ENCODE data around the gene SPDYE1.
"Not testable (repeated sequence)": the region's sequence is repeated elsewhere in the genome, so short reads cannot be mapped to it uniquely, and the experiment has no call there.

The SPDYE1 gene

DNA sequence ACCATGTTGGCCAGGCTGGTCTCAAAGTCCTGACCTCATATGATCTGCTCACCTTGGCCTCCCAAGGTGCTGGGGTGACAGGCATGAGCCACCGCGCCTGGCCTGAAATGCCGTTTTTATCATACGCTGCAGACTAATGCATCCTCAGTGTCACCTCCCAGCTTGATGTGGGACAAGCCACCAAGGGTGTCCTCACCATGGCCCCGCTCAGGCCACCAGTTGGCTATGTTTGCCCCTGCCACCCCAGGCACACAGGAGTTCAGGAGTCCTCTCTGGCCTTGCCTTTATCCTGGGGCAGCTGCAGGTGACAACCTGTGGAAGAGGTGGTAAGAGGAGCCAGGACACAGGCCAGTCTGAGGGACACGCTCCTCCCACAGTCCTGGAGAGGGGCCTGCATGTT lies 3.0 kb upstream of the SPDYE1 start:
- DNase-seq: not testable (repeated sequence)

DNA sequence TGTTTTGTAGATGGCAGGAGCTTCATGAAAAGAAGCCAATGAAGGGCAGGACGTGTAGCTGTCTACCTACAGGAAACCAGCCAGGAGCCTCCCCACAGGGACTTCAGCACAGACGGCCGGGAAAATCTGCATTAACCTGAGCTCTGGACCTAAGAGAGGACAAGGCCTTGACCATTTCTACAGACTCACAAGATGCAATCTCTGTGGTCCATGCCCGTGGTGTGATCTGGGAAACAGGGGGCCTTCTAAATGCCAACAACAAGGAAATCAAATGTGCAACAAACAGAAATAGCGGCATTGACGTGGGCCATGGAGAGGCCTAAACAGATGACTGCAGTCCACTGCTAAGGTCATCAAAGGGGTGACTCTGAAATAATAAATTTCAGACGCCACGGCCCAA lies 14.4 kb downstream of the SPDYE1 start:
- DNase-seq: not testable (repeated sequence)

DNA sequence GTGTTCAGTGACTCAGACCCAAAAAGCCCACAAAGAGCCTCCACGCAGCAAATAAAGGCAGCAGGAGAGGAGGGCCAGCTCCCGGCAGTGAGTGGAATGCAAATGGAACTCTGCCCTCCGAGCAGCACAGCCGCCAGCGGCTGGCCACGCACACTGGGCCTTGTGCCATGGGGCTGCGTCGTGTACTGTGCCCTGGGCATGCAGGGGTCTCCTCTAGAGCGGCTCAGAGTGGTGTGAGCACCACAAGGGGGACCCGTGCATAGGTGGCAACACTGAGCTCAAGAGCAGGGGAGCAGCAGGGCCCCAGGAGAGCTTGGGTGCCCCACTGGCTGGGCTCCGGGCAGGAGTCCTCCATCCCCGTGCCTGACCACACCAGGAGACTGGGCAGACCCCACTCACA lies 17.4 kb downstream of the SPDYE1 start:
- not testable (repeated sequence) for DNase-seq

DNA sequence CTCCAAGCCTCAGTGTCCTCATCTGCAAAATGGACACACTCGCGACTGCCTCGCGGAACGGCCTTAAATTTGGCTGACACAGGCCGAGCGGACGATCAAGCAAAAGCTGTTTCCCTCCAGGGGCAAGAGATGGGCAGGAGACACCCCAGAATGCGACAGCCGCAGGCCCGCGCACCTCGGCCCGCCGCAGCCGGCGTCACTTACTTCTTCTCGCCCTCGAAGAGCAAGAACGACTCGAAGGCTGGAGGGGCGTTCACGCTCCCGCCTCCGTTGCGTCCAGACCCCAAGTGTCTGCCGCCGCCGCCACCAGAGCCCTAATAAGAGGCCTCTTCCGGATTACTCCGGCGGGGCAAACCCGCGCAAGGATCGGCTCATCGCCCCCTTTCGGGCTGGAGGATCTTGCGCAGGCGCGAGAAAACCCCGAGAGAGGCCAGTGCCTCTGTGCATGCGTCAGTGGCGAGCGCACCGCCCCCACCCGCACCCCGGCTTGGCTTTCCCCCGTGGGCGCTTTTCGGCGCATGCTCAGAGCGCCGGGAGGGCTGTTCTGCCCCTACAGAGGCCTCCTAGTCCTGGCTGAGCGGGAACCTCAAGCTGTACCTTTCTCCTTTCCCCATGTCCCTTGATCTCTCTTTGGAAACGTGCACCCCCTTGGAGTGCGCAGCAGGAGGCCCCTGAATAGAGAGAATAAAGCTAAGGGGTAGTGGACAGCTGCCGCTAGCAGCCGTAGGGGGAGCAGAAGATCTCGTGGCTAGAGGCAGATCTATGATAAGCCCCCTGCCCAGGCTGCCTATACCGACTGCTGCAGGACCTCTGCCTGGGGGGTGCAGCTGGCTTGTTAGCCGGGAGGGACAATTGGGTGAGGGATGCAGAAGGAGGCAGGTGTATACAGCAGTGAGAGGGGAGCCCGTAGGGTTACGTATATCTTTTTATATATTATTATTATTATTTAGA lies 21.4 kb downstream of the SPDYE1 start:
- peak; percentile 85 to 90 for DNase-seq

DNA sequence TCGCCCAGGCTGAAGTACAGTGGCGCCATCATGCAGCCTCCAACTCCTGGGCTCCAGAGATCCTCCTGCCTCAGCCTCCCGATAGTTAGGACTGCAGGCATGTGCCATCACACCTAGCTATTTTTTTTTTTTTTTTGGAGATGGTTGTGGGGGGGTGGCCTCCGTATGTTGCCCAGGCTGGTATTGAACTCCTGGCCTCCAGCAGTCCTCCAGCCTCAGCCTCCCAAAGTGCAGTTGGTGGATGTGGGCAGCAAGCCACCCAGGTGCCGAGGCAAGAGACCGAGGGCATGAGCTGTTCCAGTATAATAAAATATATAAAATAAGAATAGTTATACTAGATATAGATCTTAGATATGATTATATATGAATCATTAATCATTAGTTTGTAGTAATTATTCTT lies 22.1 kb downstream of the SPDYE1 start:
- not testable (repeated sequence) for DNase-seq

DNA sequence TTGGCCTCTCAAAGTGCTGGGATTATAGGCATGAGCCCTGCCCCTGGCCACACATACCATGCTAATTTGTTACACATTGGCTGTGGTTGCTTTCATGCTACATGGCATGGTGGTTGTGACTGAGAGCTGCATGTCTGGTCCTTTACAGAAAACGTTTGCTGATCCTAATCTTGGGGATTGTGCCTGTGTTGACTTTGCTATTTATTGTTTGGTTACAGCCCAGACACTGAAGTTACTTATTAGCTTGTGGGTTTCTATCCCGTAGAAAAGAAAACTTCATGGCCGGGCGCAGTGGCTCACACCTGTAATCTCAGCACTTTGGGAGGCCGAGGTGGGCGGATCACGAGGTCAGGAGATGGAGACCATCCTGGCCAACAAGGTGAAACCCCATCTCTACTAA lies 24.4 kb downstream of the SPDYE1 start:
- DNase-seq: not testable (repeated sequence)

DNA sequence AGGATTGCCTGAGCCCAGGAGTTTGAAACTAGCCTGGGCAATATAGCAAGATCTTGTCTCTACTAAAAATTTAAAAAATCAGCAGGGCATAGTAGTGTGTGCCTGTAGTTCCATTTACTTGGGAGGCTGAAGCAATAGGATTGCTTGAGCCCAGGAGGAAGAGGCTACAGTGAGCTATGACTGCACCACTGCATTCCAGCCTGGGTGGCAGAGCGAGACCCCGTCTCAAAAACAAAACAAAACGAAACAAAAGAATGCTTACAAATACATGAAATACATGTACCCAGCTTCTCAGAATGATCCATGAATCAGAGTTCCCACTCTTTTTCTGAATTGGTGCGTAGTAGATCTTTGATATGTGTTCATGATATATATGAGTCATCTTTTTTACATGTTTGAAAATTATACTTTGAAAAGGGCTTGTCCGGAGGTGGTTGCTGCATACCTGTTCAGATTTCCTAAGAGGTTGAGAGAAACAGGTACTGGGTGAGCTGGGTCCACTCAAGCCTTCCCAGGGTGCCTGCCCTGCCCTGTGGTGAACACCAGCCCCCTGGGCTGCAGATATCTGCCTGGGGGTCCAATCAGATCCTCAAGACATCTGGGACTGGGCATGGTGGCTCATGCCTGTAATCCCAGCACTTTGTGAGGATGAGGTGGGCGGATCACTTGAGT lies 25.2 kb downstream of the SPDYE1 start:
- not testable (repeated sequence) for DNase-seq

DNA sequence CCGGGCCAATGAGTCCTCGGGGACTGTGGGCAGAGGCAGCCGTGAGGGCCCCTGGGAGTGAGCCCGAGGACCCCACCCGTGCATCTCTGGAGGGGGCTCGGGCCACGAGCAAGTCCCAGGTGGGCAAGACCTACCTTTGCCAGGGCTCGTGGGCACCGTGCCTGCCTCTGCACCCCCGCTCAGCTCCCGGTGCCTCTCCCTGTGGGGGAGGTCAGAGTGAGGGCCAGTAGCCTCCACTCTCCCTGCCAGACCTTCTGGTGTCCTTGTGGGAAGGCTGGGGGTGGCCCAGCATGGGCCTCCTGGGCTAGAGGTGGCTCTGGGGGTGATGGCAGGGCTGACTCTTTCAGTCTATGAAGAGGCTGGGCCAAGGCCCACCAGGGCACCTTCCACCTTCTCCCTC lies 31.7 kb downstream of the SPDYE1 start:
- DNase-seq: not testable (repeated sequence)

DNA sequence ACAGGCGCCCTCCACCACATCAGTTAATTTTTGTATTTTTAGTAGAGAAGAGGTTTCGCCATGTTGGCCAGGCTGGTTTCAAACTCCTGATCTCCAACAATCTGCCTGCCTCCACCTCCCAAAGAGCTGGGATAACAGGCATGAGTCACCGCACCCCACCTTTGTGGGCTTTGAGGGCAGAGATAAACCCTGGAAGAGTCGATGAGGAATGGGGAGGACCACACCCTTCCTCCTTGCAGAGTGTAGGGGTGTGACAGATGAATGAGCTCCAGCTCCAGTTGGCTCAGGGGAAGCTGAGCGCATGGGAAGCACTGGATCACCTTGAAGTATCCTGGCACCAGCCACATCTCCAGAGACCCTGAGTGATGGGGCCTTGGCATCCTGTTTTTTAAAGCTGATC lies 32.3 kb downstream of the SPDYE1 start:
- not testable (repeated sequence) for DNase-seq

DNA sequence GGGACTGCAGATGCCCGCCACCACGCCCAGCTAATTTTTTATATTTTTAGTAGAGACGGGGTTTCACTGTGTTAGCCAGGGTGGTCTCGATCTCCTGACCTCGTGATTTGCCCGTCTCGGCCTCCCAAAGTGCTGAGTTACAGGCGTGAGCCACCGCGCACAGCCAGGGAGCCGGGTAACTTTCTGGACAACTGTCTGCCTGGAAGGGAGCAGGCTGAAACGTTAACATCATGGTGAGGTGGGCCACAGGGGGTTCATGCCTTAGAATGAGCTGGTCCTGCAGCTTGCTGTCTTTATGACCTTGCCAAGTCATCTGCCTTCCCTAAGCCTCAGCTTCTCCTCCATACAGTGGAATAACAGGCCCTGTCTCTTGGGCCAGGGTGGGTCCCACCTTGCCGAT lies 33.6 kb downstream of the SPDYE1 start:
- DNase-seq: not testable (repeated sequence)

DNA sequence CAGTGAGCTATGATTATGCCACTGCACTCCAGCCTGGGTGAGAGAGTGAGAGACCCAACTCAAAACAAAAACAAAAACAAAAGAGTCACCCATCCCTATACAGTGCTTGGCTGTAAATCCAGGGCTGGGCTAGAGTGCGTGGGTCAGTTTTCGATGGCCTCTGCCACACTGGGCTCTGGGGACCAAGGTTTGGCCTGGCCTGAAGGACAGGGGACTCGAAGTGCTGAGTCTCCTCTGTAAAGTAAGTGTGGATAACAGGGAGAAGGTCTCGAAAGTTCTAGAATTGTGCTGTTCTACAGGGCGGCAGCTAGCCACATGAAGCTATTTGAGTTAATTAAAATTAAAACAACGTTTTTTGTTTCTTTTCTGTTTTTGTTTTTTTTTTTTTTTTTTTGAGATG lies 34.3 kb downstream of the SPDYE1 start:
- DNase-seq: not testable (repeated sequence)

DNA sequence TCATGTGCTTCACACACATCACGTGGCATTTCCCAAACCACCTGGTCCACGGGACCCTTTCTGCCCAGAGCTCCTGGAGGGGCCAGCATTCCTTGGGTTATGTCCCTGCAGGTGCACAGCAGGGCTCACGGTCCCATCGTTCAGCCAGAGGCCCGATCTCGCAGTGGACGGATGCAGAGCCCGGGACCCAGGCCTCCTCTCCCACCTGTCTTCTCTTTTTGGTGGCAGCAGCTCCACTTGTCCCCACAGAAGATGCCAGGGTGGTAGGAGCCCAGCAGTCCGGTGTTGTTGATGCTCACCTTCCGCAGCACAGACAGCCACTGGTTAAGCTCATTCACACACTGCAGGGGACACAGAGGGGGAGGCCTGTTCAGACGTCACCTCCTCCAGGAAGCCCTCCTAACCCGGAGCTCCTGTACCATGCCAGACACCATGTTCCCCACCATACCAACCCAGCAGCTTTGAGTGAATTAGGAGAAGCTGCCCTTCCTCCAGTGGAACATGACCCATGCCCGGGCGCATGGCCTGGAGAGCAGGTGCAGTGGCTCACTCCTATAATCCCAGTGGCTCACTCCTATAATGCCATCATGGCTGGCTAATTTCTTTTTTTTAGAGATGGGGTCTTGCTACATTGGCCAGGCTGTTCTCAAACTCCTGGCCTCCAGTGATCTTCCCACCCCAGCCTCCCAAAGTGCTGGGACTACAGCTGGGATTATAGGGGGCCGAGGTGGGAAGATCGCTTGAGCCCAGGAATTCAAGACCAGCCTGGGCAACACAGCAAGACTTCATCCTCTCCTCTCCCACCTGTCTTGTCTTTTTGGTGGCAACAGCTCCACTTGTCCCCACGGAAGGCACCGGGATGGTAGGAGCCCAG lies 36.5 kb downstream of the SPDYE1 start:
- DNase-seq: not testable (repeated sequence)

DNA sequence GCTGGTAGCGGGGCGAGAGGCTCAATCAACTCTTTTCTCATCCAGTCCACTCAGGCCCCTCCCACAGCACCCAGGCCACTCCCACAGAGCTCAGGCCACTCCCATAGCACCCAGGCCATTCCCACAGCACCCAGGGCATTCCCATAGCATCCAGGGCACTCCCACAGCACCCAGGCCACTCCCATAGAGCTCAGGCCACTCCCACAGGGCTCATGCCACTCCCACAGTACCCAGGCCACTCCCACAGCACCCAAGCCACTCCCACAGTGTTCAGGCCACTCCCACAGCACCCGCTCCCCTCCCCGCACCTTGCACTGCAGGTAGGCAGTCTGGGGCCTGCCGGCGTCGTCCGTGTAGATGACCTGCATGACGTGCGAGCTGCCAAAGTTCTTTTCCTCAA lies 38.7 kb downstream of the SPDYE1 start:
- DNase-seq: not testable (repeated sequence)

DNA sequence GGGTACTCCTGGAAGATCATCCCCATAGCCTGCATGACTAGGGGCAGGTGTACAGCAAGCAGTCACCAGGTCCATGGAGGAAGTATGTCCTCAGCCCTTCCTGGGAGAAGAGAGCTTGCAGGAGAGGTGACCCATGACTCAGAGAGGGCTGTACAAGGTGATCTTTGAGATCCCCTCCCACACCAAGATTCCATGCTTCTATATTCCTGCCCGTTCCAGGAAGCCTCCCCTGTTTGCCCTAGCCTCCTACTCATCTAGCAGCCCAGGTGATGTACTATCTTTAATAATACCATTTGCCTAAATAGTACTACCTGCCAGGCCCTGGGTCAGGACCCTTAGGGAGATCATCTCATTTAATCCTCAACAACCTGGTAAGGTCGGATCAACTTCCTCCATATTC lies 40.3 kb downstream of the SPDYE1 start:
- not testable (repeated sequence) for DNase-seq

DNA sequence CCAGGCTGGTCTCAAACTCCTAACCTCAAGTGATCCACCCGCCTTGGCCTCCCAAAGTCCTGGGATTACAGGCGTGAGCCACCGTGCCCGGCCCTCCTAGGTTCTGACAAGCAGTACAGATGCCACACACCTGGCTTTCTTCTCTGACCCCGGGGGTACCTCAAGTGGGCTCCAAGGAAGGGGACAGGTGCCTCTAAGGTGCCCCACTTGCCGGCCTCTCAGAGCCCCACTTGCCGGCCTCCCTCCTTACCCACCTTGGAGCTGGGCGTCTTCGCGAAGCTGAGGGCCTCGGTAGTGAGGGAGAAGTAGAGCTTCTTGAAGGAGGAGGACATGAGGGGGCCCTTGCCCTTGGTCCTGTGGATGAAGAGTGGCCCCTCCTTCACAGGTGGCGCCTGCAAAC lies 40.9 kb downstream of the SPDYE1 start:
- DNase-seq: not testable (repeated sequence)

DNA sequence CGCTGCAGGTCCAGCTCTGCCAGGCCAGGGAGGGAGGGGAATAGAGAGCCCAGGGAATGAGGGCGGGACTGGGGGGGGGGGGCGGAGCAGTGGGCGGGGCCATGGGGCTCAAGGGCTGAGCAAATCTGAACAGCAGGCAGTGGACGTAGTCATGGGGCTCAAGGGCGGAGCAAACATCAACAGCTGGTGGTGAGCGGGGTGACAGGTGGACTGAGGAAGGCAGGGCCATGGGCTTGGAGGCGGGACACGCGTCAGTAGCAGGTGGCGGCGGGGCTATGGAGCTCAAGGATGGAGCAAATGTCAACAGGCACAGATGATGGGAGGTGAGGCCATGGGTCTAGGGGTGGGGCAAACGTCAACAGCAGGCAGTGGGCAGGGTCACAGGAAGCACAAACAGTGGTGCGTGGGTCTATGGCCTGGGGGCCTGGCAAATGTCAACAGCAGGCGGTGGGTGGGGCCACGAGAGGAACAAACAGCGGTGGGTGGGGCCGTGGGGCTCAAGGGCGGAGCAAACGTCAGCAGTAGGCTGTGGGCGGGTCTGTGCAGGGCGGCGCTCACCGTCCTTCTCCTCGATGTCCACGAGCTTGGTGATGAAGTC lies 41.4 kb downstream of the SPDYE1 start:
- peak in 1 of 2 donors; percentile 49 for DNase-seq

DNA sequence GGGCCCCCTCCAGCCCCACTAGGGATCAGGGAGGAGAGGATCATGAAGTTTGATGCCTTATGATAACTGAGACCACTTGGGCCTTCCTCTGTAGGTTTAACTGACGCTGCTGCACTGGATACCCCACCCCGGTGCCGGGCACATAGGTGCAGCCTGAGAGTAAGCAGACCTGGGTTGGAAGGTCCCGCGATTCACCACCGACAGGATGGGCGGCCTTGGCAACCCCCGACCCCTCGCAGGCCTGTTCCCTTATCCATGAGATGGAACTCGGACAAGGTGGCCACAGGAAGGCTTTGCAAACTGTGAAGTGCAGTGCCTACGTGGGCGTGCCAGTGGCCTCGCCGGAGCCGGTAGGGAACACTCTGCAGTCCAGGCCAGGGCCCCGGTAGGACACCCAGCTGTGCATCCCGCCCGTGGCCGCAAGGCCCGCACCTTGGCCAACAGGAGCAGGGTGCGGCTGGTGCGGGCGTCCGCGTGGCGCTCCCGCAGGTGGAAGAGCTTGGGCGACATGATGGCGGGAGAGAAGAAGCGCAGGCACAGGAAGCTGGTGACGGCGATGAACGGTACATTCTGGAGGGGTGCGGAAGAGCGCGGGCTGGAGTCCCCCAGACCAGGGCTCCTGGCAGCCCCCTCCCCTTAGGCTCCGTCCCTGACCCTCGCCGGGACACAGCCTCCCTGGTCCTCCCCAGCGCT lies 42.2 kb downstream of the SPDYE1 start:
- DNase-seq: not testable (repeated sequence)

DNA sequence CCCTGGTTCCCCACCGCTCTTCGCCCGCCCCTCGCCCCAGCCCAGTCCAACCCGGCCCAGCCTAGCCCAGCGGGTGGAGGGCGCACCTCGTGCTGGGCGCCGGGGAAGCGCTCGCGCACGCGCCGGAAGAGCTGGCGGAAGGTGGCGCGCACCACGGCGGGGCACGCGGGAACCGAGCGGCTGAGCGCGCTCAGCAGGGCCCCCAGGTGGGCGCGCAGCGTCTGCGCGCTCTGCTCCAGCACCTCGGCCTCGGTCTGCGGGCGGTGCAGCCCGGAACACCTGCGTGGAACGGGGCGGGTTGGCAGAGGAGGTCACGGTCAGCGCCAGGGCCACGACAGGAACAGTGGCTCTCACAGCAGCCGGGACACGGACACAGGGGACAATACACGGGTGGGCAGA lies 42.8 kb downstream of the SPDYE1 start:
- peak in 1 of 2 donors; percentile 8 for DNase-seq

DNA sequence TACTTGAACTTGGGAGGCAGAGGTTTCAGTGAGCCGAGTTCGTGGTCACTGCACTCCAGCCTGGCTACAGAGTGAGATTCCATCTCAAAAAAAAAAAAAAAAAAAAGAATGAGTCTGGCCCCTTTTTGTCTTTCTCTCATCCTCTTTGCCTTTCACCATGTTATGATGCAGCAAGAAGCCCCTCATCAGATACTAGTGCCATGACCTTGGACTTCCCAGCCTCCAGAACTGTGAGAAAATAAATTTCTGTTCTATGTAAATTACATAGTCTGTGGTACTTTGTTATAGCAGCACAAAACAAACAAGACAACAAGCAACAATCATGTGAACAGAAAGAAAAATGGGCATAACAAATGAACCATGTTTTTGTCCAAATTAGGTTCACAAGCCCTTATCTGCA lies 44.5 kb downstream of the SPDYE1 start:
- no peak for DNase-seq

DNA sequence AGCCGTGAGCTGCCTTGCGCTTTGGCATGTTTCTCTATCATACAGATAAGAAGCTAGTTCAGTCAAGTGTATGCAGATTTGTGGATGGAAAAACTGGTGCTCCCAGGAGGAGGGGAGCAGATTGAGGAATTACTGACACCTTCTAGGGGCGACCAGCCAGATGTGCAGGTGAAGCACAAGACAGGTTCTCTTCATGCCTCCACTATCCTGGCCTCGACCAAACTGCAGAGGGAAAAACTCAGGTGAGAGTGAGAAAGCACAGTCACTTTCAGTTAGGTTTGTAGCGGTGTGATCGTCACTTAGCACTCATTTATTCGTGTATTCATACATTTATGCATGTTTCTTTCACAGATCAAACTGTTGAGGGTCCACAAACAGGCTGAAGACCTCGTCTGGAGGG lies 46.2 kb downstream of the SPDYE1 start:
- no peak for DNase-seq

DNA sequence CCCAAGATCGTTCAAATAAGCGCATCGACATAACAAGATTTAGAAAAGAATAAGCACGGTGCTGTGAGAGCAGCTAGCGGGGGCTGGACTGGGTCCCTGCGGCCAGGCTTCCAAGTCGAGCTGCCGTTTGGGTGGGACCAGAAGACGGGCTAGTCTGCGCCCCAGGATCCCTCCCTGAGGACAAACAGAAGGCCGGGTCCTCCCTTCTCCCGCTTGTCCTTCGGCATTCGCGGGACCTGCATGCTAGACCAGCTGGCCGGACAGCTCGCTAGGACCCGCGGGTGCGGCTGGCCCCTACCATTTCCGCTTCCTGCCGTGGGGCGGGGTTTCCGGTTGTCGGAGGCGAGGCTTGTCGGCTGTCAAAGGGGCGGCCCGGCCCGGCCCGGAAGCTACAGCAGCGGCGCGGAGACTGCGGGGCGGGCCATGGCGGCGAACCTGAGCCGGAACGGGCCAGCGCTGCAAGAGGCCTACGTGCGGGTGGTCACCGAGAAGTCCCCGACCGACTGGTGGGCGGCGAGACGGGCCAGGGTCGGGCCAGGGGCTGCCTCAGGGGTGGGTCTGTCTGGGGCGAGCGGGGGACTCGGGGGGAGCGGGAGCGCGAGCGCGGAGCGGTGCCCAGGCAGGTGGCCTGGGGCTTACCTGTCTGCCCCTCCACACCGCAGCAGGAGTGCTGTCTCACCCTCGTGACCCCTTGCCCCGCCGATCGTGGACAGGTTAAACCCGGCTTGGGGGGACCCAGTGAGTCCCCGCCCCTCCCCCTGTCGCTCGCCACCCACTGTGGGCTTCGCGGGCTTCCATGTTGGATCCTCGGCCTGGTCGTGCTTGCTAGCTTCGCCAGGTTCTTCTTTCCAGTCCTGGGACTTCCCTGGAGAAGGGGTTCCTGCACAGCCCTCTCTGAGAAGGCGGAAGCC lies 46.9 kb downstream of the SPDYE1 start, which contains the start of gene DBNL:
DBNL (plus strand) TSS at position 388 of the 911 bp plus-strand sequence; CDS start at position 424, 36 bp downstream.
- DNase-seq: peak; percentile 44 to 85

Data from bone marrow (tissue), 2 donors.